Neuronal stem cell (in vitro differentiated cells): ENCODE results near the gene SPRR1B.

Source experiments
- DNase-seq: peaks from one replicate; pipeline ENCODE4 v3.0.0-alpha.2; 2013; ENCODE audit warnings: low spot score
- H2AFZ ChIP-seq: one replicate; pipeline ENCODE4 v1.6.1; 2013; ENCODE audit warnings: mild to moderate bottlenecking, low read length, inconsistent platforms
- H2AK5ac ChIP-seq: 2 replicates; pipeline ENCODE4 v1.6.1; 2013; ENCODE audit warnings: low read depth, mild to moderate bottlenecking, inconsistent platforms, low read length, moderate library complexity, mixed read lengths
- H2BK120ac ChIP-seq: 2 replicates; pipeline ENCODE4 v1.6.1; 2013; ENCODE audit warnings: low read depth, mild to moderate bottlenecking, inconsistent platforms, low read length, moderate library complexity, mixed read lengths
- H2BK12ac ChIP-seq: one replicate; pipeline ENCODE4 v1.6.1; 2013; ENCODE audit warnings: low read length, inconsistent platforms
- H2BK15ac ChIP-seq: 2 replicates; pipeline ENCODE4 v1.6.1; 2013; ENCODE audit warnings: mild to moderate bottlenecking, low read length, inconsistent platforms, mixed read lengths
- H2BK5ac ChIP-seq: one replicate; pipeline ENCODE4 v1.6.1; 2013; ENCODE audit warnings: inconsistent platforms, mild to moderate bottlenecking, low read length, moderate library complexity
- H3K14ac ChIP-seq: one replicate; pipeline ENCODE4 v1.6.1; 2013; ENCODE audit warnings: low read length, inconsistent platforms
- H3K18ac ChIP-seq: 2 replicates; pipeline ENCODE4 v1.6.1; 2013; ENCODE audit warnings: low read length, inconsistent platforms
- H3K23ac ChIP-seq: 2 replicates; pipeline ENCODE4 v1.6.1; 2013; ENCODE audit warnings: low read depth, mild to moderate bottlenecking, mixed read lengths, low read length, inconsistent platforms; ENCODE audit not compliant: poor library complexity
- H3K27ac ChIP-seq: replicated peaks from 3 replicates; pipeline ENCODE4 v1.5.1; 2013; ENCODE audit warnings: low read length, inconsistent platforms
- H3K27me3 ChIP-seq, 3 experiments: 2 replicates each; pipeline ENCODE4 v1.6.1; 2013; ENCODE audit warnings: low read length in 3 of 3, mild to moderate bottlenecking in 2 of 3, inconsistent platforms in 1 of 3, low read depth in 1 of 3, mixed read lengths in 1 of 3, moderate library complexity in 1 of 3; ENCODE audit not compliant: control insufficient read depth in 3 of 3, insufficient read depth in 3 of 3
- H3K36me3 ChIP-seq, 2 donors: replicated peaks in 1 of 2; 2 replicates each; pipeline ENCODE4 v1.6.1; 2013; ENCODE audit warnings: low read length in 2 of 2; ENCODE audit not compliant: control insufficient read depth in 2 of 2, insufficient read depth in 2 of 2
- H3K4ac ChIP-seq: 2 replicates; pipeline ENCODE4 v1.6.1; 2013; ENCODE audit warnings: inconsistent platforms, mild to moderate bottlenecking, low read length, moderate library complexity
- H3K4me1 ChIP-seq, 2 donors: 1 replicate in 1 of 2; 2 replicates in 1 of 2; pipeline ENCODE4 v1.6.1; 2013; ENCODE audit warnings: low read length in 2 of 2, low read depth in 1 of 2; ENCODE audit not compliant: control insufficient read depth in 2 of 2, insufficient read depth in 1 of 2
- H3K4me2 ChIP-seq: one replicate; pipeline ENCODE4 v1.6.1; 2013; ENCODE audit warnings: mild to moderate bottlenecking, low read length, inconsistent platforms; ENCODE audit not compliant: insufficient read depth, poor library complexity, severe bottlenecking
- H3K4me3 ChIP-seq, 2 donors: 2 replicates each; pipeline ENCODE4 v1.5.1; 2013; ENCODE audit warnings: low read length in 2 of 2, mild to moderate bottlenecking in 2 of 2, inconsistent platforms in 1 of 2, moderate library complexity in 1 of 2
- H3K79me1 ChIP-seq: one replicate; pipeline ENCODE4 v1.6.1; 2013; ENCODE audit warnings: low read depth, mild to moderate bottlenecking, inconsistent platforms, low read length, moderate library complexity
- H3K9ac ChIP-seq: one replicate; pipeline ENCODE4 v1.6.1; 2013; ENCODE audit warnings: mild to moderate bottlenecking, low read depth, low read length, inconsistent platforms; ENCODE audit not compliant: poor library complexity
- H3K9me3 ChIP-seq, 2 donors: replicated peaks in 1 of 2; 2 replicates each; pipeline versions ENCODE3 to v1.6.1; 2013; ENCODE audit warnings: low read length in 2 of 2, mild to moderate bottlenecking in 2 of 2, inconsistent platforms in 1 of 2, low read depth in 1 of 2, mixed read lengths in 1 of 2, moderate library complexity in 1 of 2; ENCODE audit not compliant: control insufficient read depth in 2 of 2, insufficient read depth in 1 of 2
- H4K8ac ChIP-seq: one replicate; pipeline ENCODE4 v1.6.1; 2013; ENCODE audit warnings: low read depth, mild to moderate bottlenecking, inconsistent platforms, low read length, moderate library complexity
- H4K91ac ChIP-seq: one replicate; pipeline ENCODE4 v1.6.1; 2013; ENCODE audit warnings: low read length, low read depth, mild to moderate bottlenecking, inconsistent platforms; ENCODE audit not compliant: poor library complexity
- WGBS, 2 donors: extraction: QIAGEN DNeasy Blood & Tissue Kit; methylation state at CpG; one replicate each; pipeline ENCODE4 v1.1.7; 2013; ENCODE audit warnings: missing lambda C conversion rate in 2 of 2, mixed read lengths in 1 of 2; ENCODE audit not compliant: insufficient read length in 2 of 2, insufficient replicate concordance in 1 of 2; ENCODE audit errors: extremely low coverage in 2 of 2; 5-methylcytosine and 5-hydroxymethylcytosine counted together

The SPRR1B gene

DNA sequence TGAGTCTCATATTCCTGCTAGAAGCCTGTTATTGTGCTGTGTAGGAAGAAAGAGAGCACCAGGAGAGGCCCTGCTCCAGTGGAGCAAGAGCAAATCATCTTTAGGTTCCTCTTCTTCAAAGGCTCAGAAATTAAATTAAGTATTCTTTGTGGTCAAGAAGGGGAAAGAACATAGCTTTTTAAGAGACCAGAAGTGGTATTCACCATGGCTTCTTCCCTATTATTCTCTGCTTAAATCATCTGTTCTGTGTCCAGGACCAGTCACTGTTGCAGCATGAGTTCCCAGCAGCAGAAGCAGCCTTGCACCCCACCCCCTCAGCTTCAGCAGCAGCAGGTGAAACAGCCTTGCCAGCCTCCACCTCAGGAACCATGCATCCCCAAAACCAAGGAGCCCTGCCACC, 1.1 kb downstream of the SPRR1B start:
- Histone ChIP-seq H2BK120ac (no peak overlapping the region), H3K36me3 (no peaks in the 10 kb centered on the region), H2AK5ac (no peak overlapping the region), H3K23ac (no peak overlapping the region), H3K79me1 (no peaks in the 10 kb centered on the region), H3K27me3 (no peaks in the 10 kb centered on the region), H3K4ac (no peak overlapping the region), H3K27ac (no peak overlapping the region), H4K8ac (no peak overlapping the region), H2BK12ac (no peak overlapping the region), H3K9me3 (no peaks in the 10 kb centered on the region), H3K18ac (no peak overlapping the region), H3K14ac (no peak overlapping the region), H3K4me2 (no peak overlapping the region), H4K91ac (no peak overlapping the region), H3K9ac (no peak overlapping the region), H2BK5ac (no peak overlapping the region), H3K4me3 (no peak overlapping the region), H2AFZ (no peak overlapping the region), H3K4me1 (peaks cover 0 to 4% of the 10 kb centered on the region in 2 donors), H2BK15ac (no peak overlapping the region)
- no peak for DNase-seq

DNA sequence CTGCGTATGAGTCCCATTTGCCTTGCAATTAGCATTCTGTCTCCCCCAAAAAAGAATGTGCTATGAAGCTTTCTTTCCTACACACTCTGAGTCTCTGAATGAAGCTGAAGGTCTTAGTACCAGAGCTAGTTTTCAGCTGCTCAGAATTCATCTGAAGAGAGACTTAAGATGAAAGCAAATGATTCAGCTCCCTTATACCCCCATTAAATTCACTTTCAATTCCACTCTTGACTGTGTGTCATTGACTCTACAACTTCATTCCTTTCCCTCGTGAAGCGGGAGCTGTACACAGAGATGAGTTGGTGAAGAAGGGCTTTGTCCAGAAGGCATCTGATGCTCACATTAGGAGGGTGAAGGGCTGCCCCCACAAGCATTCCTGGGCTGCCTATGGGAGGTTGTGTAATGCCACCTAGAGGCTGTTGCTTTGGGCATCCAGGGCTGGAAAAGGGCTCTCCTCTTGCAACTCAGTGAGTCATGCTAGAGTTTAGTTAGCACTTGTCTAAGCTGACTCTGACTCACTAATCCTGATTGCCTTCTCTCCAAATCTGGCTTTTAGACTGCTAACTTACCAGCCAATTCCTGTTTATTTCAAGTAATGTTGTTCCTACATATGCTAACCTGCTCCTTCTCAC, 1.8 kb downstream of the SPRR1B start:
- Histone ChIP-seq H3K23ac (no peak overlapping the region), H4K91ac (no peak overlapping the region), H2BK12ac (no peak overlapping the region), H3K9ac (no peak overlapping the region), H3K14ac (no peak overlapping the region), H3K4me3 (no peak overlapping the region), H4K8ac (no peak overlapping the region), H3K9me3 (no peaks in the 10 kb centered on the region), H3K27me3 (no peaks in the 10 kb centered on the region), H2AK5ac (no peak overlapping the region), H3K4me1 (peaks cover 0 to 4% of the 10 kb centered on the region in 2 donors), H3K36me3 (no peaks in the 10 kb centered on the region), H3K4me2 (no peak overlapping the region), H2BK5ac (no peak overlapping the region), H3K18ac (no peak overlapping the region), H2AFZ (no peak overlapping the region), H3K4ac (no peak overlapping the region), H2BK15ac (no peak overlapping the region), H3K79me1 (no peaks in the 10 kb centered on the region), H2BK120ac (no peak overlapping the region), H3K27ac (no peak overlapping the region)
- WGBS, 2 donors: no CpG with 5 or more reads among the region's 3 CpGs
- peak; percentile 32 for DNase-seq

DNA sequence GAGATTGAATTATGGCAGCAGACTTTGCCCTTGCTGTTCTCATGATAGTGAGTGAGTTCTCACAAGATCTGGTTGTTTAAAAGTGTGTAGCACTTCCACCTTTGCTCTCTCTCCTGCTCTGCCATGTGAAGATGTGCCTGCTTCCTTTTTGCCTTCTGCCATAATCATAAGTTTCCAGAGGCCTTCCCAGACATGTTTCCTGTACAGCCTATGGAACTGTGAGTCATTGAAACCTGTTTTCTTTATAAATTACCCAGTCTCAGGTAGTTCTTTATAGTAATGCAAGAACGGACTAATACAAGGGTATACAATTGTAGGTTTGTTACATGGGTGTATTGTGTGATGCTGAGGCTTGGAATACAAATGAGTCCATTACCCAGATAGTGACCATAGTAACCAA, 4.2 kb downstream of the SPRR1B start:
- Histone ChIP-seq H3K4me2 (no peak overlapping the region), H3K27me3 (no peaks in the 10 kb centered on the region), H3K9me3 (no peaks in the 10 kb centered on the region), H2BK12ac (no peak overlapping the region), H4K91ac (no peak overlapping the region), H4K8ac (no peak overlapping the region), H2BK120ac (no peak overlapping the region), H3K27ac (no peak overlapping the region), H3K36me3 (no peaks in the 10 kb centered on the region), H3K23ac (no peak overlapping the region), H2BK15ac (no peak overlapping the region), H3K4me1 (peaks cover 0 to 4% of the 10 kb centered on the region in 2 donors), H3K18ac (no peak overlapping the region), H2AFZ (no peak overlapping the region), H3K14ac (no peak overlapping the region), H2BK5ac (no peak overlapping the region), H3K9ac (no peak overlapping the region), H3K4ac (no peak overlapping the region), H3K4me3 (no peak overlapping the region), H2AK5ac (no peak overlapping the region), H3K79me1 (no peaks in the 10 kb centered on the region)
- WGBS, 2 donors: no CpG with 5 or more reads among the region's 1 CpG
- DNase-seq: no peak

DNA sequence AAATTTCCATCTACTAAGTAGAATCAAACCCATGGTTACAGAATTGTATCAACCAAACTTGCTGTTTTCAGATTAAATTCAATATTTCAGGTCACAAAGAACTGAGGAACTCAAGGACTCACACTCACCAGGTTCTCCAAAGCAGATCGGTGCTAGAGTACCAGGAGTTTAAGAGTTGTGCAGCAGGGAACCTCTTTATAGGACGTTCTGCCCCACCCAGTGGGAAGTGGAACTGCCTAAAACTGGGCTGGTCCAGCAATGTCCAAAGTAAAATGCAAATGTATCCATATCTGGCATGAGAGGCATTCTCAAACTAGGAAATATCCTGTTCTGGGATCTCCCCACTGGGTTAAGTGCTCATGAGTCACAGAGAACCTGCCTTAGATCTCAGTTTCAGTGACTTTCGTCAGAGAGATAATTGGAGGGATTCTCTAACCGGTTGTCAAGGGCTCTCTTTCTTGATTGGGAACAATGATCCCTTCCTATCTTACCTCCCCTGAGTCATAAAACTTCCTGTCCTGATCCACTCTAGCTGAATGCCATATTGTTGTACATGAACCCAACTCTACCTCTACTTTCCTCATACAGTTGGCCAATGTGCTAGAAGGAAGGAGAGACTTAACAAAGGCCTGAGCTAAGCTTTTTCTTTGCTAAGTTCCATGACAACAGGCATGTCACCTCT, 10.1 kb downstream of the SPRR1B start, which contains the start of gene SPRR2D:
TSS of gene SPRR2D (minus strand) at position 171 of the 682 bp plus-strand sequence. CDS start 774 bp downstream, outside the sequence.
- H3K18ac ChIP-seq: no peak within 1 kb of the TSS
- no peaks in the 10 kb centered on the region for H3K79me1 ChIP-seq
- no peak within 1 kb of the TSS for H2BK12ac ChIP-seq
- WGBS, 2 donors: no CpG with 5 or more reads among the region's 4 CpGs
- H3K23ac ChIP-seq: no peak within 1 kb of the TSS
- H3K4me1 ChIP-seq: no peaks in the 10 kb centered on the region
- H2AK5ac ChIP-seq: no peak within 1 kb of the TSS
- no peaks in the 10 kb centered on the region for H3K27me3 ChIP-seq
- no peaks in the 10 kb centered on the region for H3K9me3 ChIP-seq
- no peak within 1 kb of the TSS for H3K4me2 ChIP-seq
- no peak within 1 kb of the TSS for H2BK120ac ChIP-seq
- no peak within 1 kb of the TSS for H3K9ac ChIP-seq
- H3K14ac ChIP-seq: no peak within 1 kb of the TSS
- no peak within 1 kb of the TSS for H4K91ac ChIP-seq
- H2BK5ac ChIP-seq: no peak within 1 kb of the TSS
- H3K4me3 ChIP-seq: no peak within 1 kb of the TSS
- H3K36me3 ChIP-seq: no peaks in the 10 kb centered on the region
- H3K4ac ChIP-seq: no peak within 1 kb of the TSS
- no peak within 1 kb of the TSS for H4K8ac ChIP-seq
- no peak within 1 kb of the TSS for H3K27ac ChIP-seq
- DNase-seq: no peak
- no peak within 1 kb of the TSS for H2BK15ac ChIP-seq
- H2AFZ ChIP-seq: no peak within 1 kb of the TSS
